COLO829 (cell line): Measurements from ENCODE around the gene SH3BP4.

Experiments
- DNase-seq: peaks from one replicate; pipeline ENCODE4 v3.0.0; 2012; ENCODE audit warnings: low spot score

SH3BP4 gene

DNA sequence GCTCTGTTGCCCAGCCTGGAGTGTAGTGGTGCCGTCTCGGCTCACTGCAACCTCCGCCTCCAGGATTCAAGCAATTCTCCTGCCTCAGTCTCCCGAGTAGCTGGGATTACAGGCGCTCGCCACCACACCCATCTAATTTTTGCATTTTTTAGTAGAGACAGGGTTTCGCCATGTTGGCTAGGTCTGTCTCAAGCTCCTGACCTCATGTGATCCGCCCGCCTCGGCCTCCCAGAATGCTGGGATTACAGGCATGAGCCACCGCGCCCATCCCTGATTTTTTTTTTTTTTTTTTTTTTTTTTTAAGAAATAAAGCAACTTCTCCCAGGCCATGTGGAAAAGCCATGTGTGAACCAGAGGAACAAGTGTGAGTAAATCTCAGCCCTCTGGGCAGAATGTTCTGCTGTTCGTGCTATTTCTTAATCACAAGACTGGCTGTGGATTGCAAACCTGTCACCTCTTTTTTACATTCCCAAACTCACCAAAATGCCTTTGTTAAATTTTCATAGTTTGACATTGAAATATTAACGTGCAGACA, 6.4 kb upstream of the SH3BP4 start:
- no peak for DNase-seq

DNA sequence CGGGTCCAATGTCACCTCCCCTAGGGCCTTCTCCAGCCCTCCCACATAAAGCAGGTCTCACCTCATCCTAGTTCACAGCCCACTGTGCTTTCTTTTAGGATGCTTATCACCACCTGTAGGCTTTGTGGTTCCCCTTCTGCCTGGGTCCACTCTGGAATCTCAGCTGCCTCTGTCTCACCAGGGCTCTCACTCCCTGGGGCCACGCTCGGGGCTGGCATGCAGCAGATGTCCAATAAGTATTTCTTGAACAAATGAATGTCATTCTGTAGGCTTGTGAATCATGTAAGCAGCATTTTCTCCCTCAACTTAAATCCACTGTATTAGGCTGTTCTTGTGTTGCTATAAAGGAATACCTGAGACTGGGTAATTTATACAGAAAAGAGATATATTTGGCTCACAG, 4.3 kb upstream of the SH3BP4 start:
- DNase-seq, result no peak

DNA sequence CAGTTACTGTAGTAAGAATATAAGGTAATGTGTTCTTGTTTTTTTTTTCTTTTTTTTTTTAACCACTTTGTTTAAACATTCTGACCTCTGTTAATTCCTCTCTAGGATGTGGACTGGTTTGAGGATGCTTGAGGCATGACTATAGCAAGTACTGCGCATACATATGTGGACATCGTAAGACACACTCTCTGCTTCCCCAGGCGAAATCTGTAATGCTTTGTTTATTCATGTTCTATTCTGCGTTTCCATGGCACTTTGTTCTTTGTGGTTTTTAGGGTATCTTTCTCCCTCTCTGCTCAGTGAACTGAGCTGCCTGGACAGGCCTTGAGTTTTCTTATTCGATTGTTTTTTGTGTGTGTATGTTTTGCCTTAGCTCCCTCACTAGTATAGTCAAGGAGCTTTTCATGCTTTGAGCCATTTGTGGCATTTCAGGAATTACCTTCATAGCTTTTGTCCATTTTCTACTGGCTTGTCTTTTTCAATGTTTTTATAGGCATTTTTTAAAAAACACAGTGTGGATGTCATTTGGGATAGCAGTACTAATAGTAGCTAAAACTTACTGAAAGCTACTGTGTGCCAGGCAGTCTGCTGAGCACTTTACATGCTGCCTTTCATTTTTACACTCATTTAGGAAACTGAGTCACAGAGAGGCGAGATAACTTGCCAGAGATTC, 1.9 kb upstream of the SH3BP4 start:
- DNase-seq, result peak; percentile 47

DNA sequence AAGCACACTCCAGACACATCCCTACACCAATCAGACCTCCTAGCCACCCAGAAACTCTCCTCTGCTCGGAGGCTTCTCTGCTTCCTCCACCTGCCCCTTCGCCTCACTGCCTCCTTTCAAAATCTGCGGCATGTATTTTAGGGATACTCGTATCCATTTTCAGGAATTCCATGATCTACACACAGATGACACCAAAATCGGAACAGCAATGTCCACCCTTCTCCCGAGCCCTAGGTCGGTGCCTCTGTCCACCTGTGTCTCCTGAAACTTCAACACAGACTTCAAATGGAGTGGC, 1.4 kb upstream of the SH3BP4 start:
- DNase-seq, result no peak

DNA sequence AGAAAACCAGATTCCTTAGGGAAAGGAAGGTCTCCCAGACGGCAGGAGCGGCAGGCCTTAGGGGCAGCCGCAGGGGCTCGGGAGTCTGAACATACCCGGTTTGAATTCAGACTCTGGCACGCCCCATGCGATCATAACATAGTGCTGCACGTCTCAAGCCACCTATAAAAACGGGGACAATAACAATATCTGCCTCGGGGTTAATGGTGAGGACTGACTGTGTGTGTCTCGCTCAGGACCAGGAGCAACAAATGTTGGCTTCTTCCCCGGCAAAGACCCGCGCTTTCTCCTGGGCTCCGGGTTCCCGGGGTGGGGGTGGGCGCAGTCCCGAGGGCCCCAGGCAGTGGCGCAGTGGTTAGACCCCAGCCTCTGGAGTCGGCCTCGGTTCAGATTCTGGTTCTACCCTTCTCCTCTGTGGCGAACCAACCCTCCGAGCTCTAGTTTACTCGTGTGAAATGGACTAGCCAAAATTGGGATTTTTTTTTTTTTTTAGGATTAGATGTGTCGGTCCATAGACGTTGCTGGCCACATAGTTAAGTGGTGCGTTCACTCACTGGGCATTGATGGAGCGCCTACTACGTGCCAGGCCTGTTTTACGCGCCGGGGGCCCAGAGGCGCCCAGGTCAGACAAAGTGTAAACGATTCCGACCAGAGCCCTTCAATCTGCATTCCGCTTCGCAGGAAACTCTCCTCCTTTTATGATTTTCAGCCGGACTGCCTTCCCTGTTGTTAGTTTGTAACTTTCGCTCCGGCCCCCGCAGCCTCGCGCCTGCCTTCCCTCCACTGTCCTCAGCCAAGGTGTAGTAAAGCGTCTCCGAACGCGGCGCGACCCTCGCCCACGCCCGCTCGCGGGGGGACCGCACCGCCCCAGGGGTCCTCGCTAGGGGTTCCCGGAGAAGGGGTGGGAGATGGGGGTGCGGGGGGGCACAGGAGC, 820 bp upstream of the SH3BP4 start:
- no peak for DNase-seq

DNA sequence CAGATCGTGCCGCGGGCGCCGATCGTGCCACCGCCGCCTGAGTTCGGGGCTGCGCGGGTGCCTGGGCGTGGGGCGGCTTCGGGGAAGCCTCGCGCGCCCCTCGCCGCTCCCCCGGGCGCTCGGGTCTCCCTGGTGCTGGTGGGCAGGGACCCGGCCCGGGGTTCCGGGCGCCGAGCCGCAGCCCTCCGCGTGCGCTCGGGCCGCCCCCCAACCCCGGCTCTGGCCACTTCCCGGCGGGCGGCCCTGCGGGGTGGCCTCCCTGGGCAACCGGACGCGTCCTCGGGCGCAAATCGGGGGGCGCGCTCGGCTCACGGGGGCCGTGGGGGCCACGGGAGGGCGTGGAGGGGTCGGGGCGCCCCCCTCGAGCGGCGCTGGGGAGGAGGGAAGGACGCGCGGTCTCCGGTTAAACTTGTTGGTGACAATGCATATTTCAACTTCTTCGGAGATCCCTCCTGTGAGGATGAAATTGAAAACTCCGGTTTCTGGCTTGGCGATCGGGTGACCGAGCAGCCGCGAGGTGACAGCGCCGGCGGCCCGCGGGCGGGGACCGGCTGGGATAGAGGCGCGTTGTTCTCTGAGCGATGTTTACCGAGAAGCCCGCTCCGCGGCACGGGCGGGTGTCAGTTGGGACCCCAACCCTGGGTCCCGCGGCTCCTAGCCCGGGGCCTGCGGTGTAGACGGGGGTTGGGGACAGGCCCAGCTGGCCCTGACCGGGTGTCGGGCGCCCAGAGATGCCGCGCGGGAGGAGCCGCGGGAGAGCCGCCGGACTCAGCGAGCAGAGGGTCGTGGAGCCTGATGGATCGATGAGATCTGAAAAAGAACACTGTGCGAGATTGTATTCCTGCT, 676 bp downstream of the SH3BP4 start:
- no peak for DNase-seq

DNA sequence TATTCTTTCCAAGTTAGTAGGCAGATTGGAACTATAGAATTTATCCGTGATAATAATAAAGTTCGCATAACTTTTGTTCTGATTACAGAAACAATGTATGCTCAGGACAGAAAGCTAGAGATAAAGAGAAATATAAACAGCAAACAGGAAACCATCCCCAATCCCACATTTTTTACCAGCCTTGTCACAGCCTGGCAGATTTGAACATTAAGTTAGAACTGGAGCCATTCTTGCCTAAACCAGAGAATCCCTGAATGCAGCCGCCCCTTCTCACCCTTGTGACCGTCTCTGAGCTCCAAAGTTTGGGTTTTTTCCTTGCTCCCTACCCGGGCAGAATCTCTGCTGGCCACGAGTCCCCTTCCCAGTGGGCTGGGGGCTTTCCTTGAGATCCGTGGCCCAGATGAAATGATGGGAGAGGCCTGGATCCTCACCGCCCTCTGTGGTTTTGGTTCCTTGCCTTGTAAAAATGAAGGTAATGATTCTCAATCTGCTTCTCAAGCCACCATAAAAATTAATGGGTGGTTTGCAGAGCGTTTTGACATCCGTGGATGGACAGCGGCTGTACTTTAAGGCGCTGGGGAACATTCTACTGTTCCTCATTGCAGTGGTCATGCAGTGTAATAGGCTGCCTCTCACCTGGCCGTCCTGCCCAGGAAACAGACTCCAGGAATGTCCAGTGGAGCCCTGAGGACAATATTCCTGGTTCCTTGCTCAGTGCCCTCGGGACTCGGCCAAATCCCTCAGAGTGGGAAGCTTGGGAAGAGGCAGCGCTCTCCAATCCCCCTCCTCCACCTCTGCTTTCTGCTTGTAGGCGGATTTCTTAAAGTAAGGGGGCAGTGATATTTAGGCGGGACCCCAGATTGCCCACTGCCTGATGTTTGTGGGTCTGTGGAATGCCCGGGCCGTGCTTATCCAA, 1.6 kb downstream of the SH3BP4 start:
- DNase-seq, result no peak

DNA sequence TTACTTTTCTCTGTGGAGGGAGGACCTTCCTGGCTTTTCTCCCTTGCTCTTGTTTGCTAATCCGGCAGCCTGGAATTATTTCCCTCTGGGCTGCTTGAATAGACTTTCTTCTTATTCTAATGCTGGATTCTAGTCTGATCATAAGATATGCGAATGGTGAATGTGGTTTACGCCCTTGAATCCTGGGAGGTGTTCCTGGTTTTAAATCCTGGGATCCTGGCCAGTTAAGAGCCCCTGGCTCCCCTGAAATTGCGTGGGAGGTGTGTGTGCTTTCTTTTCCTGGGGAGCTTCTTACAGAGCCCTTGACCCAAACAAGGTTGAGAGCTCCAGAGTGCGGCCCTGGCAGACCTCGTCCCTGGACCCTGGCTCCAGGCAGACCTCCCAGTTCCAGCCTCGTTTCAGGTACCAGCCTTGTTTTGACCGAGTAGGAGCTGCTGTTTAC, 2.8 kb downstream of the SH3BP4 start:
- DNase-seq, result no peak

DNA sequence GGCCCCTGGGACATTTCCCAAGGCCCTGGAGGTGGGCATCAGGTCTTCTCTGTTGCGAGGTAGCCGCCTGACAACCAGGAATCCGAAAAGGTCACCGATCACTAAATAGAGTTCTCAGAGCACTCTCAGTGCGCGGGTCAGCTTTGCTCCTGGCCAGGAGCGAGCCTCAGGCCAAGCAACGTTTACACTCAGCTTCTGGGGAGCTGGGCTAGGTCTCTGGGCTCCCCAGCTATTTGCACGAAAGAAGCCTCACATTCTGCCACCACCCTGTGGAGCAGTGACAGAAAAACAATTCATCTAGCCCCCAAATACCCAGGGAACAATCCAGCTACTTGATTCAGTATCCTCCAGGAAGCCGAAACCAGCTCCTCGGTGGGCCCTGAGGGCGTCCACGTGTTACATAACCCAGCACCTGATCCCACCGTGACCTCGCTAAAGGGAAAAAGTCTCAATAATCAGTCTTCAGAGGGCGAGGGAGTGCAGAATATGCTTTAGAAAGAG, 3.3 kb downstream of the SH3BP4 start:
- no peak for DNase-seq

DNA sequence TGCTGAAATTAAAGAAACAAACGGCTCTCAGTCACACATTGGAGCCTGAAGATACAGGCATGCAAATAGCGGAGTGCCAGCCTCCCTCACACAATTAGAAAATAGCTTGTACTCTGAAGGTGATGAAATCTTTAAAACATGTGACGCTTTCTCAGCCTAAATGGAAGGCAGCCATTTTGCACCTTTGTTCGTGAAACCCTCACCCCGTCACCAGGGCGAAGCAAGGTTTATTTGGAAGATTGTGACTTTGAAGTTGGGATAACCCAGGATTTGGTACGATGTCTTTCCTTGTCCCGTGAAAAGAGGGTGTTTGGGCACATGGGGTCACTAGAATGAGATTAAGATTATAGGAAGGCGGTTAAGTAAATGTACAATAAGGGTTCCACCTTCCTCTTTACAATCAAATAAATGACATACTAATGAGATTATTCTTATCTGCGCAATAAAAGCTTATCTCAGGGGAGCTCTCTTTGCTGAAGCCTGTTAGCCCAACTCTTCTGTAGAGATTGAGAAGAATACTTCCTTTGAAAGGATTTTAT, 4.2 kb downstream of the SH3BP4 start:
- DNase-seq, result no peak

DNA sequence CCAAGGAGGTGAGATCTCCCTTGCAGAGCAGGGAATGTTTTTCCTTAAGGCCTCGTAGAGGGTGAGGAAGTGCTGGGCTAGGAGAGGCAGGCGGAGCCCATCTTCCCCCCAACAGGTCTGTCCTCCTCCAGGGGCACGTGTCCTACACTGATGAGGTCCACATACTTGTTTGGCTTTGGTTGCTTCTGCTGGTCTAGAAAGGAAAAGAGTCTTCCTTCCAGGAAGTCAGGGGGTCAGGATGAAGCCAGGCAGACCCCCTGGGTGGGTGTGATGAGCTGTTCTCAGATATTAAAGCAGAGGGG, 6.0 kb downstream of the SH3BP4 start:
- DNase-seq, result no peak

DNA sequence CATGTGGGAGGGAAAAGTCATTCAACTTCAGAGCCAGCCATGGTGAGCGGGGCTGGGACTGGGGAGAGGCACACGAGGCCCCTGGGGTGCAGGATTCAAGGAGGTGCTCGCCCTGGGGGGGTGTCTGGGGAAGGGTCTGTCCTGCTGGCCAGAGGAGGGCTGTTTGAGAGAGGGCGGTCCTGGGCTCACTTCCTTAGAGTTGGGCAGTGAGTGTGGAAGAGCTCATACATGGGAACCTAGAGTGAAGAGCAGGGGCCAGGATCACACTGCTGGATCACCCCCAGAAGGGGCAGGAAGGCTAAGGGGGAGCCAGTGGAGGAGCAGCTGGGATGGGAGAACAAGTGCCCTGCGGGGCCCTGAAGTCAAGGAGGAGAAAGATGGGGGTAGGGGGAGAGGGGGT, 6.5 kb downstream of the SH3BP4 start:
- no peak for DNase-seq

DNA sequence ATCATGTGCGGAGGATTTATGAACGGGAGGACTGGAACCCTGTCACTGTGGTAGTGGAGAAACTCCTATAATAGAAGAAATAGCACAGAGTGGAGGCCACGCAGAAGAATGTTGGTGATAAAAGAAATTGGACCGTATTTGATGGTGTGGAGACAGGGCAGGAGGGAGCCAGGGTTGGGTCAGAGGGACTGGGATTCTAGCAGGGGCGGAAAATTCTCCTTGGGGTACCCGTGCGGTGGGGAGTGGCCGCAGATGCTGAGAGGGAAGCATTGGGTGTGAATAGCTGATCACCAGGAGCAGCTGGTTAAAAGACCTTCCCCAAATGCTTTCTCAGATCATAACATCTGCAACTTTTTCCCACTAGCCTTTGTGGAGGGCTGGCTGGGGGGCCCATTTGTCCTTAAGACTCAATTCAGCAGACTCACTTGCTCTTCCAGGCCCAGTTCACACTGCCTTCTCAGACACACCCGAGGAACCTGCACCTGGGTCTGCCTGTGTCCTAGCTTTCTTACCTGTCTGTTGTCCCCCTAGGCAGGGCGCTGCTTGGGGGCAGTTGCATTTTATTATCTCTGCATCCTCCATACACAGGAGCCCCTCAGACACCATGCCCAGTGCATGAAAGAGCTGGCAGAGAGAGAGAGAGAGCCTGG, 7.1 kb downstream of the SH3BP4 start:
- DNase-seq, result no peak

DNA sequence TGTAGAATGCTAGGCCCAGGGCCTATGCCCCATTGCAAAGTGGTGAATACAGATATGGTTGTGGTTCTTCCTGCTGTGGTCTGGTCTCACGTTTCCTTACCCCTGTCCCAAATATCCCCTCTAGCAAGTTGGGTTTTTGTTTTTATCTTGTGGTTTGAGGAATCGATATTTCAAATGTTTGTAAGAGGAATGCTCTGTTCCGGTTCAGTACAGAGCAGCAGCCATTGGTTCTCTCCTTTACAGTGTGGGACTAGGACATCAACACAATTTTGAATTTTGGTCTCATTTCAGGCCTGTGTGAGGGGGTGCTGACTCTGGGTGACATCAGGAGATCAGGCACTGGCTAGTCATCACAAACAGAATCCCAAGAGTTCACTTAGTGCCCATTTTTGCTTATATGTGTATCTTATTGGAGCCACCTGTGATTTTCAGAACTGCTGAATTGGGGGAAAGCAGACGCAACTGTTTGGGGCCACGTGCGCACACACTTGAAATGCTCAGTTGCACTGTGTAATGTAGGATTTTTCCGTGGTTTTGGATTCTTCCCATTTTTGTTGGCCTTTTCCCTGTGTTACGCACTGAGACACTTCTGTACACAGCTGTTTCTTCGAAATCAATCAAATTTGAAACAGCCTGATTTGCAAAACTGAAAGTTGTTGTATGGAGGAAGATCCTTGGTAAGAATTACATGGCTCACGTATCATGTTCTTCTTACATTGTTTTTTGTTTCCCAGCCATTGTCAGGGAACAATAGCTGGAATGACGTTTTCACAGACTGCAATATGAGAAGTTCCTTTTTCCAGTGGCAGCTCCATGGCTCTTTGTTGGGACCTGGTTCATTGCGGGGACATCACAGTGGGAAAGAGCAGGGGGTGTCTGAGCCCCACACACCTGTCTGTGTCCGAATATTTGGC, 8.6 kb downstream of the SH3BP4 start:
- DNase-seq, result no peak

DNA sequence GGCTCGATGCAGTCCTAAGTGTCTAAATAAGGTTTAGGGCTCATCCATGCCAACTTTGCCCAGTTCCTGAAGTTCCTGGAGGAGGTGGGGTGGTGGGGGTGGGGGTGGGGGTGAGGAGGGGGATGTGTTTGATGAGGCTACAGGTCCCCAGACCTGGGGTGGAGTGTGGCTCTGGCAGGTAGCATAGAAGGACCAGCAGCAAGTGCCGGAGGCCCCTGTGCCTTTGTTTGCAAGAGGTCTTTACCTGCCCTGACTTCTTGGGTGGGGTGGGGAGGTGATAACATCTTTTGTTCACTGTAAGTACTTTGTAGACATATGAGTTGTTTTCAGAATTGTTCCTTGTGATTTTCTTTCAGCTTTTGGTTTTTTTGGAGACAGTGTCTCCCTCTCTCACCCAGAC, 10.0 kb downstream of the SH3BP4 start:
- DNase-seq, result no peak

DNA sequence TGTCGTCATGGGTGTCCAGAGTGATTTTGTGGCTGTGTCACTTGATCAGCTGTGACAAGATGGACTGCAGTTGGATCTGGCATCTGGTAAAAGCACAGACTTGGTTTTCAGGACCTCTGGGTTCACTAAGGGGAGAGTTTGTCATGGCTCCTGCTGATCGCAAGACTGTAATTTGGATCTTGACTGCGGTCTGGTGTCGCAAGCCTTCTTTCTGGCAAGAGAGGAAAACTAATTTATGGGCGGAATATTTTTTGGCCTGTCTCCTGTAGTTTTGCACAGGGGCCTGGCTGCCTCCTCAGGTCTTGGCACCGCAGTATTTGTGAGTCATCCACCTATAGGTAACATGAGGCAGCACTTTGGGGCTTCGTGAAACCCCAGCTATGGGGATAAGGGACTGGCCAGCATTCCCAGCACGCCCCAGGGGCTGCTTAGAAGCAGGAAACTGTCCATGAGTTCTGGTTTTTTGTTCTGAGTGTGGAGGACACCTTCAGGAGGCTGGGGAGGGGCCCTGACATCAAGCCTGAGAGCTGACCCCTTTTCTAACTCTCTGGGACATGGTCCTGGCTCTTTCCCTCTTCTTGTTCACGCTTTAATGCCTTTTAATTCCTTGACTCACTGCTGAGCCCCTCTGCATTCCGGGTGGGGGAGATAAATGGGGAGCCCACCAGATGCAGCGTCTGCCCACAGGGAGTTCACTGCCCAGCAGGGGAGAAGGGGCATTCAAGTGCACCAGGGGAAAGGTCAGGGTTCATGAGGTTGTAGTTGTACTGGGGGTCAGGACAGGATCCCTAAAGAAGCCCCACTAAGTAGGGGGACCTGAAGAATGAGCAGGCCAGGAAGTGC, 12.2 kb downstream of the SH3BP4 start:
- no peak for DNase-seq

DNA sequence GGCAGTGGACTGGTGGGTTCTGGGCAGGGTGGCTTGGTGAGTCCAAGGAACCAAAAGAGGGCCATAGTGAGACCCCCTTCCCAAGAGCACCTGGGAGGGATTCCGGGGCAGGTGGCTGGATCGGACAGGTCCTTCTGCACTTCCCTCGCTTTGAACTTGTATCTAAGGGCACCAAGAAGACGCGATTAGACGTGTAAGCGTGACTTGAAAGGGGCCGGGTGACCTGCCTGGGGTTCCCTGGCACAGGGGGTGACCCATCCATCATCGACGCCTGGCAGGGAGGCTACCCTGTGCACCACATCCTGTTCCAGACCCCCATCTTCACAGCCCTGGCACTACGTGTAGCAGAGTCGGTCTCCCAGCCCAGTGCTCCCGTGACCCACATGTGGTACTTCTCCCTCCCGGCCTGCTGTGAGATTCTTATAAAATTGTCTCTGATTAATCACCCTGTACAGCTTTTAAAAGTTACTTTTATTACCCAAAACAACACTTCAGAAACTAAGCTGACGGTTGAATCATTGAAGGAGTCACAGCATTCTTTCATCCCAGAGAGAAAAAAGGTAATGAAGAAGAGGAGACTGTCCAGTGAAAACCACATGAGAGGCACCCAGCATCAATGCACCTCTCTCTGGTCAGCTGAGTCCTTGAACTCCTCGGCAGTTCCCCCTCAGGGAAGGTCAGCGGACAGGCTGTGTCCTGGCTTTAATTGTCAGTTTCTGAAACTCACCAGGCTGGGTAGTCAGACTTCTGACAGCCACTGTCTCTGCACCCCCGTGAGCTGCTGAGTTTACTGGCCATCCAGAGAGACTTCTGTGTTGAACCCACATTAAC, 13.0 kb downstream of the SH3BP4 start:
- DNase-seq, result peak; percentile 69

DNA sequence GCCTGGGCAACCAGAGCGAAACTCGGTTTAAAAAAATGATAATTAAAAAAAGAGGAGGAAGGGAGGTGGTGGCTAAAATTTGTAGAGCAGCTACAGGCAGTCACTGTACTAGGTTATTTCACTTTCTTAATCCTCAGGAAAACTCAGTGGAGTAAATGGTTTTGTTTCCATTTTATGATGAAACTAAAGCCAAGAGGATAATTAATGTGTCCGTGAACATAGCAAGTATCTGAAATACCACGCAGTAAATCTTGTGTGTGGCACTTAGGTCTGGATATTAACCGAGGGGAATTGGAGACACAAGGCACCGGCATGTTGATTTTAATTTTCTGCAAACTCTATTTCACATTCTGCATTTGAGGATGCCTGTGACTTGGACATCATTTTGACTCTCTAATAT, 14.5 kb downstream of the SH3BP4 start:
- DNase-seq, result no peak
